H9 (cell line): ENCODE data around the gene OR10D3. TPM values are rescaled to one million over a fixed set of nuclear protein-coding genes. Genes with fewer than 3 reads are reported as not detected.

Experiments used
- DNase-seq: peaks from one replicate; pipeline ENCODE4 v3.0.0-alpha.2; 2017
- H2AFZ ChIP-seq: one replicate; pipeline ENCODE4 v1.6.1; 2013; ENCODE audit warnings: mild to moderate bottlenecking, low read length, control low read depth, moderate library complexity
- H2AK5ac ChIP-seq: 2 replicates; pipeline ENCODE4 v1.6.1; 2013; ENCODE audit warnings: low read length, control low read depth, mixed read lengths; ENCODE audit not compliant: insufficient read length
- H2BK120ac ChIP-seq: one replicate; pipeline ENCODE4 v1.6.1; 2013; ENCODE audit warnings: low read depth, mild to moderate bottlenecking, low read length, control low read depth, inconsistent platforms; ENCODE audit not compliant: poor library complexity, severe bottlenecking
- H2BK12ac ChIP-seq: 2 replicates; pipeline ENCODE4 v1.6.1; 2013; ENCODE audit warnings: low read length, control low read depth, mixed read lengths, low read depth; ENCODE audit not compliant: insufficient read length
- H2BK15ac ChIP-seq: 2 replicates; pipeline ENCODE4 v1.6.1; 2013; ENCODE audit warnings: low read depth, low read length, control low read depth
- H2BK20ac ChIP-seq: one replicate; pipeline ENCODE4 v1.6.1; 2013; ENCODE audit warnings: low read depth, mild to moderate bottlenecking, low read length, control low read depth, inconsistent platforms; ENCODE audit not compliant: poor library complexity, severe bottlenecking
- H2BK5ac ChIP-seq: 2 replicates; pipeline ENCODE4 v1.6.1; 2013; ENCODE audit warnings: low read length, control low read depth, mixed read lengths; ENCODE audit not compliant: insufficient read length
- H3K14ac ChIP-seq: 2 replicates; pipeline ENCODE4 v1.6.1; 2013; ENCODE audit warnings: low read length, control low read depth; ENCODE audit not compliant: insufficient read depth
- H3K18ac ChIP-seq: 2 replicates; pipeline ENCODE4 v1.6.1; 2013; ENCODE audit warnings: low read depth, mild to moderate bottlenecking, mixed read lengths, low read length, control low read depth; ENCODE audit not compliant: insufficient read length
- H3K23ac ChIP-seq: 2 replicates; pipeline ENCODE4 v1.6.1; 2013; ENCODE audit warnings: low read length, control low read depth, mixed read lengths, low read depth; ENCODE audit not compliant: insufficient read length
- H3K23me2 ChIP-seq: 2 replicates; pipeline ENCODE4 v1.6.1; 2013; ENCODE audit warnings: low read depth, mild to moderate bottlenecking, mixed read lengths, low read length, control low read depth; ENCODE audit not compliant: insufficient read length, poor library complexity, severe bottlenecking
- H3K27ac ChIP-seq: 2 replicates; pipeline ENCODE4 v1.5.1; 2013; ENCODE audit warnings: low read length, control low read depth, mixed read lengths, low read depth; ENCODE audit not compliant: insufficient read length
- H3K27me3 ChIP-seq: 2 replicates; pipeline ENCODE4 v1.6.1; 2013; ENCODE audit warnings: low read length, control low read depth, inconsistent platforms; ENCODE audit not compliant: insufficient read depth
- H3K4ac ChIP-seq: 2 replicates; pipeline ENCODE4 v1.6.1; 2013; ENCODE audit warnings: low read depth, mild to moderate bottlenecking, control low read depth, inconsistent platforms, low read length, moderate library complexity
- H3K4me1 ChIP-seq: 2 replicates; pipeline ENCODE4 v1.6.1; 2013; ENCODE audit warnings: low read length, control low read depth, inconsistent platforms; ENCODE audit not compliant: insufficient read depth
- H3K4me2 ChIP-seq: 2 replicates; pipeline ENCODE4 v1.6.1; 2013; ENCODE audit warnings: low read length, control low read depth, mixed read lengths; ENCODE audit not compliant: insufficient read length, insufficient read depth
- H3K56ac ChIP-seq: 2 replicates; pipeline ENCODE4 v1.6.1; 2013; ENCODE audit warnings: low read depth, mild to moderate bottlenecking, mixed read lengths, low read length, control low read depth; ENCODE audit not compliant: insufficient read length
- H3K79me1 ChIP-seq: 2 replicates; pipeline ENCODE4 v1.6.1; 2013; ENCODE audit warnings: low read depth, mild to moderate bottlenecking, moderate library complexity, low read length, control low read depth, inconsistent platforms; ENCODE audit not compliant: insufficient read depth, poor library complexity, severe bottlenecking
- H3K79me2 ChIP-seq: 2 replicates; pipeline ENCODE4 v1.6.1; 2013; ENCODE audit warnings: low read length, control low read depth, inconsistent platforms; ENCODE audit not compliant: insufficient read depth
- H3K9ac ChIP-seq: 2 replicates; pipeline ENCODE4 v1.6.1; 2013; ENCODE audit warnings: low read length, control low read depth, mixed read lengths; ENCODE audit not compliant: insufficient read length; ENCODE audit errors: extremely low read depth
- H3K9me3 ChIP-seq: one replicate; pipeline ENCODE4 v1.6.1; 2013; ENCODE audit warnings: low read depth, low read length, inconsistent platforms; ENCODE audit not compliant: control insufficient read depth
- H3T11ph ChIP-seq: one replicate; pipeline ENCODE4 v1.6.1; 2013; ENCODE audit warnings: mild to moderate bottlenecking, low read length, control low read depth, inconsistent platforms
- H4K20me1 ChIP-seq: one replicate; pipeline ENCODE4 v1.6.1; 2013; ENCODE audit not compliant: control insufficient read depth, insufficient read length, insufficient read depth
- H4K5ac ChIP-seq: 2 replicates; pipeline ENCODE4 v1.6.1; 2013; ENCODE audit warnings: low read depth, mild to moderate bottlenecking, mixed read lengths, low read length, control low read depth; ENCODE audit not compliant: insufficient read length
- H4K8ac ChIP-seq: replicated peaks from 2 replicates; pipeline ENCODE4 v1.6.1; 2013; ENCODE audit warnings: low read length, control low read depth, mixed read lengths, low read depth; ENCODE audit not compliant: insufficient read length
- H4K91ac ChIP-seq: 2 replicates; pipeline ENCODE4 v1.6.1; 2013; ENCODE audit warnings: low read depth, mild to moderate bottlenecking, moderate library complexity, mixed read lengths, low read length, control low read depth; ENCODE audit not compliant: insufficient read length
- H3K27ac Mint-ChIP-seq, 3 experiments: 2 replicates in 2 of 3; 3 replicates in 1 of 3; pipeline ENCODE4 v1.8.0; 2020 to 2021; ENCODE audit warnings: mixed read lengths in 3 of 3, mild to moderate bottlenecking in 1 of 3, moderate library complexity in 1 of 3
- H3K27me3 Mint-ChIP-seq: 2 replicates; pipeline ENCODE4 v1.8.0; 2021; ENCODE audit warnings: low read depth, mild to moderate bottlenecking, moderate library complexity, mixed read lengths
- H3K36me3 Mint-ChIP-seq, 3 experiments: 2 replicates in 2 of 3; 3 replicates in 1 of 3; pipeline ENCODE4 v1.8.0; 2020 to 2021; ENCODE audit warnings: low read depth in 3 of 3, mixed read lengths in 3 of 3; ENCODE audit not compliant: insufficient read depth in 1 of 3
- H3K4me1 Mint-ChIP-seq, 2 experiments: 2 replicates each; pipeline ENCODE4 v1.8.0; 2020; ENCODE audit warnings: mixed read lengths in 2 of 2
- H3K4me3 Mint-ChIP-seq, 2 experiments: 2 replicates in 1 of 2; 3 replicates in 1 of 2; pipeline ENCODE4 v1.8.0; 2020 to 2021; ENCODE audit warnings: mild to moderate bottlenecking in 2 of 2, mixed read lengths in 2 of 2, moderate library complexity in 1 of 2
- H3K9me3 Mint-ChIP-seq, 2 experiments: 2 replicates in 1 of 2; 3 replicates in 1 of 2; pipeline ENCODE4 v1.8.0; 2020; ENCODE audit warnings: mild to moderate bottlenecking in 2 of 2, mixed read lengths in 2 of 2, moderate library complexity in 1 of 2
- WGBS: extraction: QIAGEN DNeasy Blood & Tissue Kit; methylation state at CpG from one replicate; pipeline ENCODE4 v1.1.7; 2013; ENCODE audit warnings: missing lambda C conversion rate, low lambda C conversion rate, mixed read lengths; ENCODE audit not compliant: insufficient read length; ENCODE audit errors: extremely low coverage; 5-methylcytosine and 5-hydroxymethylcytosine counted together
- total RNA-seq: library from RNA; stranded (reverse); gene quantifications from 2 replicates; pipeline ENCODE4 v1.2.1, GENCODE V29; 2021
- TF ChIP-seq, protein P1 (sequence below): fragments of 200-600 bp; sonication (generic); conservative IDR thresholded peaks from 3 replicates; pipeline ENCODE4 v1.8.0; 2021; ENCODE audit warnings: antibody characterized with exemption, mild to moderate bottlenecking

Gene OR10D3
- total RNA-seq, 1 experiment from 2014 or later, result not detected

DNA sequence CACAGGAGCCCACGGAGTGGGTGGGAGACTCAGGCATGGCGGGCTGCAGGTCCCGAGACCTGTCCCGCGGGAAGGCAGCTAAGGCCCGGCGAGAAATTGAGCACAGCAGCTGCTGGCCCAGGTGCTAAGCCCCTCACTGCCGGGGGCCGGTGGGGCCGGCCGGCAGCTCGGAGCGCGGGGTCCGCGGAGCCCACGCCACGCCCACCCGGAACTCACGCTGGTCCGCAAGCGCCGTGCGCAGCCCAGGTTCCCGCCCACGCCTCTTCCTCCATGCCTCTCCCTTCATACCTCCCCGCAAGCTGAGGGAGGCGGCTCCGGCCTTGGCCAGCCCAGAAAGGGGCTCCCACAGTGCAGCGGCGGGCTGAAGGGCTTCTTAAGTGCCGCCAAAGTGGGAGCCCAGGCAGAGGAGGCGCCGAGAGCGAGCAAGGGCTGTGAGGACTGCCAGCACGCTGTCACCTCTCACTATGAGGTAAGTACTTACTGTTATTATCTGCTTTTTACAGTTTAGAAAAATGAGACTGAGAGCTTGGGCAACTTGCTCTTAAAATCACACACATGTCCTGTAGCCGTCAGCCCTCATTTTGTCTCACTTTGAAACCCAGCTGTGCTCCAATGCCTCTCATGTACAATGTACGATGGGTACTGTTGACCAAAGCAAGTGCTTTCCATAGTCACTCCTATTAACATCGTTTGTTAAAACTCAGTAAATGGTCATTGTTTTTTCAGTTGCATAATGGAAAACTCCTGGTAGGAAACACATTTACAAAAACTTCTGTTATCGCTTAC lies 12.2 kb upstream of the OR10D3 start:
- H3K4ac ChIP-seq, result no peak overlapping the region

More for the DNA sequence above, 12.2 kb upstream of the OR10D3 start:
- peaks cover 60% of the 10 kb centered on the region for H3K27me3 Mint-ChIP-seq
- Histone ChIP-seq H3K56ac (no peak overlapping the region), H2BK15ac (no peak overlapping the region), H3K14ac (no peak overlapping the region), H3K27ac (no peak overlapping the region), H3K18ac (no peak overlapping the region), H4K5ac (no peak overlapping the region), H3T11ph (no peak overlapping the region), H4K8ac (no peak overlapping the region), H3K27me3 (peaks cover 29% of the 10 kb centered on the region; the same call in 1 of the 2 replicates), H3K9me3 (no peaks in the 10 kb centered on the region), H2BK20ac (no peak overlapping the region), H3K4me1 (no peaks in the 10 kb centered on the region), H3K23me2 (no peaks in the 10 kb centered on the region), H2AK5ac (no peak overlapping the region), H3K4me2 (no peak overlapping the region), H2BK5ac (no peak overlapping the region), H3K79me2 (no peaks in the 10 kb centered on the region), H3K23ac (no peak overlapping the region), H3K79me1 (no peaks in the 10 kb centered on the region), H2AFZ (no peak overlapping the region), H4K20me1 (no peaks in the 10 kb centered on the region), H4K91ac (no peak overlapping the region), H2BK12ac (no peak overlapping the region), H2BK120ac (no peak overlapping the region), H3K9ac (no peak overlapping the region)
- peaks cover 17 to 25% of the 10 kb centered on the region in 2 experiments for H3K4me1 Mint-ChIP-seq
- H3K9me3 Mint-ChIP-seq, result peaks cover 2% of the 10 kb centered on the region in 2 experiments; a peak in 3 of 5 replicates
- no peak overlapping the region for H3K4me3 Mint-ChIP-seq
- WGBS, result no CpG with 5 or more reads among the region's 40 CpGs
- no peak overlapping the region for H3K27ac Mint-ChIP-seq
- DNase-seq, result no peak
- peaks cover 0 to 3% (median 0%) of the 10 kb centered on the region in 3 experiments; a peak in 2 of 7 replicates for H3K36me3 Mint-ChIP-seq
- TF ChIP-seq, protein P1, sequence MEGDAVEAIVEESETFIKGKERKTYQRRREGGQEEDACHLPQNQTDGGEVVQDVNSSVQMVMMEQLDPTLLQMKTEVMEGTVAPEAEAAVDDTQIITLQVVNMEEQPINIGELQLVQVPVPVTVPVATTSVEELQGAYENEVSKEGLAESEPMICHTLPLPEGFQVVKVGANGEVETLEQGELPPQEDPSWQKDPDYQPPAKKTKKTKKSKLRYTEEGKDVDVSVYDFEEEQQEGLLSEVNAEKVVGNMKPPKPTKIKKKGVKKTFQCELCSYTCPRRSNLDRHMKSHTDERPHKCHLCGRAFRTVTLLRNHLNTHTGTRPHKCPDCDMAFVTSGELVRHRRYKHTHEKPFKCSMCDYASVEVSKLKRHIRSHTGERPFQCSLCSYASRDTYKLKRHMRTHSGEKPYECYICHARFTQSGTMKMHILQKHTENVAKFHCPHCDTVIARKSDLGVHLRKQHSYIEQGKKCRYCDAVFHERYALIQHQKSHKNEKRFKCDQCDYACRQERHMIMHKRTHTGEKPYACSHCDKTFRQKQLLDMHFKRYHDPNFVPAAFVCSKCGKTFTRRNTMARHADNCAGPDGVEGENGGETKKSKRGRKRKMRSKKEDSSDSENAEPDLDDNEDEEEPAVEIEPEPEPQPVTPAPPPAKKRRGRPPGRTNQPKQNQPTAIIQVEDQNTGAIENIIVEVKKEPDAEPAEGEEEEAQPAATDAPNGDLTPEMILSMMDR, result no peak
